WTC11 (cell line): ENCODE results near the gene SLC2A4.

Experiments used
- ATF2 ChIP-seq: sonication (generic); formaldehyde crosslinking; IDR thresholded peaks from 2 replicates; pipeline ENCODE4 v1.8.1; 2022; ENCODE audit warnings: low read depth, missing genetic modification reagents, borderline replicate concordance
- ELF4 ChIP-seq: sonication (generic); formaldehyde crosslinking; IDR thresholded peaks from 2 replicates; pipeline ENCODE4 v1.8.1; 2022; ENCODE audit warnings: low read depth, mild to moderate bottlenecking, moderate library complexity, missing genetic modification reagents
- FOXP1 ChIP-seq: sonication (generic); formaldehyde crosslinking; IDR thresholded peaks from 2 replicates; pipeline ENCODE4 v1.8.0; 2022; ENCODE audit warnings: missing genetic modification reagents, mild to moderate bottlenecking, moderate library complexity, borderline replicate concordance
- IRF2 ChIP-seq: sonication (generic); formaldehyde crosslinking; IDR thresholded peaks from 2 replicates; pipeline ENCODE4 v1.8.0; 2022; ENCODE audit warnings: low read depth, missing genetic modification reagents, borderline replicate concordance
- SMAD4 ChIP-seq: sonication (generic); formaldehyde crosslinking; IDR thresholded peaks from 2 replicates; pipeline ENCODE4 v1.8.0; 2022; ENCODE audit warnings: mild to moderate bottlenecking, missing genetic modification reagents
- SP1 ChIP-seq: sonication (generic); formaldehyde crosslinking; conservative IDR thresholded peaks from 2 replicates; pipeline ENCODE4 v1.8.1; 2022; ENCODE audit warnings: missing genetic modification reagents
- TP53 ChIP-seq: sonication (generic); formaldehyde crosslinking; IDR thresholded peaks from 2 replicates; pipeline ENCODE4 v1.8.1; 2023; ENCODE audit warnings: mild to moderate bottlenecking, missing genetic modification reagents
- USF1 ChIP-seq: sonication (generic); formaldehyde crosslinking; IDR thresholded peaks from 2 replicates; pipeline ENCODE4 v1.8.0; 2022; ENCODE audit warnings: mild to moderate bottlenecking, missing genetic modification reagents
- ZBTB21 ChIP-seq: sonication (generic); formaldehyde crosslinking; IDR thresholded peaks from 2 replicates; pipeline ENCODE4 v1.8.1; 2023; ENCODE audit warnings: mild to moderate bottlenecking, missing genetic modification reagents, borderline replicate concordance
- ZNF423 ChIP-seq: fragments of 250-450 bp; sonication (Bioruptor Pico); IDR thresholded peaks from 2 replicates; pipeline ENCODE4 v2.1.2; 2022; ENCODE audit warnings: mild to moderate bottlenecking, moderate library complexity
- TF ChIP-seq, protein P1 (sequence below): sonication (generic); formaldehyde crosslinking; IDR thresholded peaks from 2 replicates; pipeline ENCODE4 v1.8.1; 2022; ENCODE audit warnings: mild to moderate bottlenecking, moderate library complexity, missing genetic modification reagents
- TF ChIP-seq, protein P2 (sequence below): sonication (generic); formaldehyde crosslinking; IDR thresholded peaks from 2 replicates; pipeline ENCODE4 v1.8.0; 2022; ENCODE audit warnings: missing genetic modification reagents
- TF ChIP-seq, protein P3 (sequence below): fragments of 200-600 bp; IDR thresholded peaks from 2 replicates; pipeline ENCODE4 v1.8.0; 2022; ENCODE audit warnings: antibody characterized with exemption

DNA sequence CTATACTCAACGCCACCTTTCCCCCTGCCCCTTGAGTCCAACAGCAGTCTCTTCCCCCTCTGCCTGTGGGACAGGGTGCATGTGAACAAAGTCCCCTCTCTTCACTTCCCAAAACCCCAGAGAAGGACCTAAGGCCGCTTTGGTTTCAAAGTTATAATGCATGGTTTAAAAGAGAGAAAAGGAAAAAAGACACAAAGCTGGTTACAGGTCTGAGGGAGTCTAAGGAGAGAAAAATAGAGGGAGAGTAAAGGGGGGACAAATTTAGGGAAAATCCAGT lies 38.1 kb upstream of the SLC2A4 start:
- TF ChIP-seq USF1 (CRISPR knock-in tag) (no peak), SP1 (no peak), FOXP1 (CRISPR knock-in tag) (no peak), ZNF423 (CRISPR knock-in tag) (no peak), ATF2 (no peak), TP53 (CRISPR knock-in tag) (no peak), SMAD4 (no peak), IRF2 (CRISPR knock-in tag) (no peak), ELF4 (no peak), ZBTB21 (CRISPR knock-in tag) (no peak)
- TF ChIP-seq, protein P1, sequence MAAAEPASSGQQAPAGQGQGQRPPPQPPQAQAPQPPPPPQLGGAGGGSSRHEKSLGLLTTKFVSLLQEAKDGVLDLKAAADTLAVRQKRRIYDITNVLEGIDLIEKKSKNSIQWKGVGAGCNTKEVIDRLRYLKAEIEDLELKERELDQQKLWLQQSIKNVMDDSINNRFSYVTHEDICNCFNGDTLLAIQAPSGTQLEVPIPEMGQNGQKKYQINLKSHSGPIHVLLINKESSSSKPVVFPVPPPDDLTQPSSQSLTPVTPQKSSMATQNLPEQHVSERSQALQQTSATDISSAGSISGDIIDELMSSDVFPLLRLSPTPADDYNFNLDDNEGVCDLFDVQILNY, result no peak
- TF ChIP-seq, protein P2, sequence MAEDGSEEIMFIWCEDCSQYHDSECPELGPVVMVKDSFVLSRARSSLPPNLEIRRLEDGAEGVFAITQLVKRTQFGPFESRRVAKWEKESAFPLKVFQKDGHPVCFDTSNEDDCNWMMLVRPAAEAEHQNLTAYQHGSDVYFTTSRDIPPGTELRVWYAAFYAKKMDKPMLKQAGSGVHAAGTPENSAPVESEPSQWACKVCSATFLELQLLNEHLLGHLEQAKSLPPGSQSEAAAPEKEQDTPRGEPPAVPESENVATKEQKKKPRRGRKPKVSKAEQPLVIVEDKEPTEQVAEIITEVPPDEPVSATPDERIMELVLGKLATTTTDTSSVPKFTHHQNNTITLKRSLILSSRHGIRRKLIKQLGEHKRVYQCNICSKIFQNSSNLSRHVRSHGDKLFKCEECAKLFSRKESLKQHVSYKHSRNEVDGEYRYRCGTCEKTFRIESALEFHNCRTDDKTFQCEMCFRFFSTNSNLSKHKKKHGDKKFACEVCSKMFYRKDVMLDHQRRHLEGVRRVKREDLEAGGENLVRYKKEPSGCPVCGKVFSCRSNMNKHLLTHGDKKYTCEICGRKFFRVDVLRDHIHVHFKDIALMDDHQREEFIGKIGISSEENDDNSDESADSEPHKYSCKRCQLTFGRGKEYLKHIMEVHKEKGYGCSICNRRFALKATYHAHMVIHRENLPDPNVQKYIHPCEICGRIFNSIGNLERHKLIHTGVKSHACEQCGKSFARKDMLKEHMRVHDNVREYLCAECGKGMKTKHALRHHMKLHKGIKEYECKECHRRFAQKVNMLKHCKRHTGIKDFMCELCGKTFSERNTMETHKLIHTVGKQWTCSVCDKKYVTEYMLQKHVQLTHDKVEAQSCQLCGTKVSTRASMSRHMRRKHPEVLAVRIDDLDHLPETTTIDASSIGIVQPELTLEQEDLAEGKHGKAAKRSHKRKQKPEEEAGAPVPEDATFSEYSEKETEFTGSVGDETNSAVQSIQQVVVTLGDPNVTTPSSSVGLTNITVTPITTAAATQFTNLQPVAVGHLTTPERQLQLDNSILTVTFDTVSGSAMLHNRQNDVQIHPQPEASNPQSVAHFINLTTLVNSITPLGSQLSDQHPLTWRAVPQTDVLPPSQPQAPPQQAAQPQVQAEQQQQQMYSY (CRISPR knock-in tag), result no peak
- TF ChIP-seq, protein P3, sequence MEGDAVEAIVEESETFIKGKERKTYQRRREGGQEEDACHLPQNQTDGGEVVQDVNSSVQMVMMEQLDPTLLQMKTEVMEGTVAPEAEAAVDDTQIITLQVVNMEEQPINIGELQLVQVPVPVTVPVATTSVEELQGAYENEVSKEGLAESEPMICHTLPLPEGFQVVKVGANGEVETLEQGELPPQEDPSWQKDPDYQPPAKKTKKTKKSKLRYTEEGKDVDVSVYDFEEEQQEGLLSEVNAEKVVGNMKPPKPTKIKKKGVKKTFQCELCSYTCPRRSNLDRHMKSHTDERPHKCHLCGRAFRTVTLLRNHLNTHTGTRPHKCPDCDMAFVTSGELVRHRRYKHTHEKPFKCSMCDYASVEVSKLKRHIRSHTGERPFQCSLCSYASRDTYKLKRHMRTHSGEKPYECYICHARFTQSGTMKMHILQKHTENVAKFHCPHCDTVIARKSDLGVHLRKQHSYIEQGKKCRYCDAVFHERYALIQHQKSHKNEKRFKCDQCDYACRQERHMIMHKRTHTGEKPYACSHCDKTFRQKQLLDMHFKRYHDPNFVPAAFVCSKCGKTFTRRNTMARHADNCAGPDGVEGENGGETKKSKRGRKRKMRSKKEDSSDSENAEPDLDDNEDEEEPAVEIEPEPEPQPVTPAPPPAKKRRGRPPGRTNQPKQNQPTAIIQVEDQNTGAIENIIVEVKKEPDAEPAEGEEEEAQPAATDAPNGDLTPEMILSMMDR, result no peak
